HG03432 (cell line): Measurements from ENCODE around the gene SDSL.

Source experiments
- ATAC-seq: cut with Tn5 transposase; IDR thresholded peaks from one replicate; pipeline ENCODE4 v1.9.1; 2021; ENCODE audit warnings: mild to moderate bottlenecking, moderate library complexity; ENCODE audit not compliant: unreplicated experiment

SDSL gene

GRCh38 chr12:113443030-113443539 is 20.9 kb downstream of the SDSL start:
- no peak for ATAC-seq

GRCh38 chr12:113445544-113446171 is 23.5 kb downstream of the SDSL start:
- ATAC-seq: no peak

- ATAC-seq: no peak
Measured at GRCh38 chr12:113448873-113449272, 26.7 kb downstream of the SDSL start.

GRCh38 chr12:113449299-113449698 is 27.1 kb downstream of the SDSL start:
- no peak for ATAC-seq

- no peak for ATAC-seq
Measured at GRCh38 chr12:113449839-113450238, 27.7 kb downstream of the SDSL start.

GRCh38 chr12:113452458-113452857 is 30.3 kb downstream of the SDSL start:
- ATAC-seq: no peak

- no peak for ATAC-seq
Measured at GRCh38 chr12:113453330-113453729, 31.1 kb downstream of the SDSL start.

- ATAC-seq: no peak
Measured at GRCh38 chr12:113456199-113456598, 34.0 kb downstream of the SDSL start.

- no peak for ATAC-seq
Measured at GRCh38 chr12:113456761-113457160, 34.6 kb downstream of the SDSL start.

- no peak for ATAC-seq
Measured at GRCh38 chr12:113457185-113457584, 35.0 kb downstream of the SDSL start.

- no peak for ATAC-seq
Measured at GRCh38 chr12:113457710-113458109, 35.5 kb downstream of the SDSL start.

GRCh38 chr12:113459981-113460380 is 37.8 kb downstream of the SDSL start:
- no peak for ATAC-seq

GRCh38 chr12:113461666-113462065 is 39.5 kb downstream of the SDSL start:
- no peak for ATAC-seq

- ATAC-seq: peak; percentile 62
Measured at GRCh38 chr12:113462117-113462774, 40.1 kb downstream of the SDSL start.

- no peak for ATAC-seq
Measured at GRCh38 chr12:113462998-113463745, 41.0 kb downstream of the SDSL start.

GRCh38 chr12:113463746-113464451 is 41.7 kb downstream of the SDSL start:
- no peak for ATAC-seq

- ATAC-seq: no peak
Measured at GRCh38 chr12:113464452-113464775, 42.2 kb downstream of the SDSL start.

- no peak for ATAC-seq
Measured at GRCh38 chr12:113464852-113465719, 42.9 kb downstream of the SDSL start.

GRCh38 chr12:113465808-113466453 is 43.8 kb downstream of the SDSL start:
- no peak for ATAC-seq
